ENCODE measurements around the gene OLIG1.

The OLIG1 gene

GRCh38 chr21:33071770-33072306 lies 1.9 kb downstream of the OLIG1 start:
- Mint-ChIP-seq H3K4me3 (peak overlapping the region; percentile 68), H3K4me1 (peaks cover 12% of the 10 kb centered on the region), H3K27ac (no peak overlapping the region), H3K36me3 (ENCODE audit: low read depth) (no peaks in the 10 kb centered on the region), H3K27me3 (ENCODE audit: low read depth, poor library complexity) (peaks cover 98% of the 10 kb centered on the region), H3K9me3 (peaks cover 17% of the 10 kb centered on the region)
- peak; percentile 45 for DNase-seq
- no peak for TF ChIP-seq CTCF (IDR thresholded peaks at IDR 0.05)

DNA sequence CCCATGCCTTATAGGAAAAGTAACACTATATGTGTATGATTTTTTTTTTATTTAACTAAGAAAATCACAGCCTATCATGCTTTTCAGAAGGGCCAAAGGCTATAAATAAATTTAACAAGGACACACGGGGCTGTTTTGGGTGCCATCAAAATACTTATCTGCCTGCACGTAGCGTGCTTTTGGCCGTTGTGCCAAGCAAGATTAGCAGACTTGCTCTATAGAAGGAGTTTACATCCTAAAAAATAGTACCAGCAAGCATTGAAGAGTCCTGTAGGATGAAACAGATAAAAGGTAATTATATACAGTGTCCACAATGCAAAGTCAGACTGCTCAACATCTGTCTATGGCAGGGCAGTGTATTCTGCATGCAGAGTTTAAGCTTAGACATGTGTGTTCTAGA lies 3.7 kb downstream of the OLIG1 start:
- Mint-ChIP-seq H3K27ac (no peak overlapping the region), H3K4me3 (no peak overlapping the region), H3K36me3 (ENCODE audit: low read depth) (no peaks in the 10 kb centered on the region), H3K27me3 (ENCODE audit: low read depth, poor library complexity) (peaks cover 98% of the 10 kb centered on the region), H3K9me3 (peaks cover 12% of the 10 kb centered on the region), H3K4me1 (peaks cover 12% of the 10 kb centered on the region)
- TF ChIP-seq CTCF (IDR thresholded peaks at IDR 0.05): no peak
- no peak for DNase-seq

GRCh38 chr21:33075128-33075527 lies 5.2 kb downstream of the OLIG1 start:
- no peak overlapping the region for H3K4me3 Mint-ChIP-seq
- H3K27ac Mint-ChIP-seq: no peak overlapping the region
- TF ChIP-seq CTCF (IDR thresholded peaks at IDR 0.05): no peak
- H3K27me3 Mint-ChIP-seq (ENCODE audit: low read depth, poor library complexity): peaks cover 93% of the 10 kb centered on the region
- H3K9me3 Mint-ChIP-seq: no peaks in the 10 kb centered on the region
- DNase-seq: no peak
- no peaks in the 10 kb centered on the region for H3K36me3 Mint-ChIP-seq (ENCODE audit: low read depth)
- H3K4me1 Mint-ChIP-seq: peaks cover 12% of the 10 kb centered on the region

DNA sequence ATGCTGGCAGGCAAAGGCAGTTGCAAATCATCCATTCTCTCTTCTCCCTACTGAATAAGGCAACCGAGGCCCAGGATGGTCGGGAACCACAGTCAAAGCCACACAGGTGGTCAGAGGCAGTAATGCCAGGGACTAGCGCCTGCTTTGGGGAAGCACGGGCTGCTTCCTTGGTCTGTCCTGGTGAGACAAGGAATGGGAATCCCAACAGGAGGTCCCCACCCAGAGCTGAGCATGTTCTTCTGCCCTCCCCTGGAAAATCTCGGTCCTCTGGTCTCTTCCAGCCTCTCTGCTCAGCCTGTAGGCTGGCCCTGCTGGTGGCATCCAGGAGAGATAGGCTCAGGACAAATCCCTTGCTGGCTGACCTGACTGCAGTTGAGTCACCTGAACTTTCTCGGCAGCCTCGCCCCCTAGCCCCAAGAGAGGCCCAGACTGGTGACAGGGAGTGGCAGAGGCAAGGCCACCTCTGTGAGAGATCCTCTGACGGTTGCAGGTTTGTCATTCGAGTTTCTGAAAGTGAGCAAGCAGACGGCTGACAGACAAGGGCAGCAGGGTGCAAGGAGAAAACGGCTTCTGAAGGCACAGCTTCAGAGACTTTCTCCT lies 5.8 kb downstream of the OLIG1 start:
- H3K4me3 Mint-ChIP-seq: no peak overlapping the region

DNA sequence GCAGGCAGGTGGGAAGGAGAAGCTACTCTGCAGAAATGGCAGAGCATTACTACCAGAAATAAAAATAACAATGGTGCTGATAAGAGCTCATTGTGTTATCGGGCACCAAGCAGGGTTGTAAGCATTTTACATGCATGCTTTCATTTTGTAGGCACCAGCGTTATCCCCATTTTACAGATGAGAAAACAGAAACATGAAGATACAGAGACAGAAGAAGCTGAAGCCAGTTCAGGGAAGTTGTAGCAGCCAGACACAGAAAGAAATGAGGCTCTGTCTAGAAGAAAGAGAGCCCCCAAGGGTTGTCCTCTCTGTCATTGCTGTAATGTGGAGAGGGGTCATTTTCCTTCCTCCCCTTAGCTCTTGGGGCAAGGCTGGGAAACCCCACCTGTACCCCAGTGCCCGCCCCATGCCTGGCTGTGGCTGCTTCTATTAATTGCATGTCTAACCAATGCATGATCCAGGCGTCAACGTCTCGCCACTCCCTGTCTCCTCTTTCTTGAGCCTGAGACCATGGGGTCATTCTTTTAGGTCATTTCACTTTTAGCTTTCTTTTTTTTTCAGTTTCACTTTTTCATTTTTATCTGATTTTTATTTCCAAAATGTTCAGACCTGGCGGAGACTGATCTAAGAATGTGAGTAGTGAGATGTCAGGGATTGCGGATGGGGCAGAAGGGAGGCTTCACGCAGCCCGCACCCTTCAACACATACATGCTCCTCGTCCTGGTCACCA lies 6.8 kb downstream of the OLIG1 start:
- TF ChIP-seq CTCF (IDR thresholded peaks at IDR 0.05): no peak
- H3K9me3 Mint-ChIP-seq: no peaks in the 10 kb centered on the region
- H3K27ac Mint-ChIP-seq: no peak overlapping the region
- DNase-seq: no peak
- peaks cover 91% of the 10 kb centered on the region for H3K27me3 Mint-ChIP-seq (ENCODE audit: low read depth, poor library complexity)
- H3K4me1 Mint-ChIP-seq: peaks cover 6% of the 10 kb centered on the region
- H3K36me3 Mint-ChIP-seq (ENCODE audit: low read depth): no peaks in the 10 kb centered on the region
- no peak overlapping the region for H3K4me3 Mint-ChIP-seq

More for the DNA sequence above, 5.8 kb downstream of the OLIG1 start:
- Mint-ChIP-seq H3K4me1 (peaks cover 12% of the 10 kb centered on the region), H3K27me3 (ENCODE audit: low read depth, poor library complexity) (peaks cover 92% of the 10 kb centered on the region), H3K9me3 (no peaks in the 10 kb centered on the region), H3K36me3 (ENCODE audit: low read depth) (no peaks in the 10 kb centered on the region), H3K27ac (no peak overlapping the region)
- no peak for DNase-seq
- no peak for TF ChIP-seq CTCF (IDR thresholded peaks at IDR 0.05)

All from nephron progenitor cell (in vitro differentiated cells).